NCI-H1105 treated with DMSO at 0.1 percent for 48 hours (cell line): ENCODE data around the gene BRDT.

Experiments used
- DNase-seq: peaks from one replicate; lab custom pipeline; 2025; lab: John Stamatoyannopoulos, UW

The BRDT gene

GRCh38 chr1:91949356-91949699 is at the start of gene BRDT:
Gene BRDT, plus strand, starts transcription at chr1:91949401. Its CDS starts 13,354 bp downstream, at chr1:91962755.
- DNase-seq = no peak

- no peak for DNase-seq
These were observed 48.6 kb upstream of the BRDT start for GRCh38 chr1:91900562-91900961.

- no peak for DNase-seq
These were observed 48.0 kb upstream of the BRDT start for GRCh38 chr1:91901231-91901630.

- DNase-seq = no peak
These were observed 36.9 kb upstream of the BRDT start for GRCh38 chr1:91912266-91912665.

- no peak for DNase-seq
These were observed 36.2 kb upstream of the BRDT start for GRCh38 chr1:91913018-91913417.

- no peak for DNase-seq
These were observed 33.2 kb upstream of the BRDT start for GRCh38 chr1:91916046-91916445.

- no peak for DNase-seq
These were observed 32.3 kb upstream of the BRDT start for GRCh38 chr1:91916811-91917460.

GRCh38 chr1:91919962-91920361 is 29.2 kb upstream of the BRDT start:
- no peak for DNase-seq

- DNase-seq = no peak
These were observed 25.1 kb upstream of the BRDT start for GRCh38 chr1:91924146-91924545.

GRCh38 chr1:91925644-91926435 is 23.4 kb upstream of the BRDT start:
- DNase-seq = no peak

GRCh38 chr1:91928026-91928425 is 21.2 kb upstream of the BRDT start:
- DNase-seq = no peak

- no peak for DNase-seq
These were observed 20.0 kb upstream of the BRDT start for GRCh38 chr1:91929250-91929649.

- DNase-seq = no peak
These were observed 11.6 kb upstream of the BRDT start for GRCh38 chr1:91937613-91938012.

GRCh38 chr1:91940496-91940895 is 8.7 kb upstream of the BRDT start:
- DNase-seq = no peak

- no peak for DNase-seq
These were observed 5.1 kb upstream of the BRDT start for GRCh38 chr1:91944087-91944486.

- DNase-seq = no peak
These were observed 1.1 kb upstream of the BRDT start for GRCh38 chr1:91948097-91948496.

GRCh38 chr1:91948501-91949355 is 473 bp upstream of the BRDT start:
- no peak for DNase-seq

GRCh38 chr1:91952187-91952586 is 3.0 kb downstream of the BRDT start:
- DNase-seq = no peak

GRCh38 chr1:91958926-91959325 is 9.7 kb downstream of the BRDT start:
- no peak for DNase-seq

GRCh38 chr1:91968334-91968733 is 19.1 kb downstream of the BRDT start:
- DNase-seq = no peak

- no peak for DNase-seq
These were observed 30.2 kb downstream of the BRDT start for GRCh38 chr1:91979383-91979782.

- DNase-seq = no peak
These were observed 31.5 kb downstream of the BRDT start for GRCh38 chr1:91980663-91981062.
